H9 (cell line): ENCODE data around the gene SNPH. TPM values are rescaled to one million over a fixed set of nuclear protein-coding genes. Genes with fewer than 3 reads are reported as not detected.

ENCODE experiments used
- DNase-seq: peaks from one replicate; pipeline ENCODE4 v3.0.0-alpha.2; 2017
- H2AFZ ChIP-seq: one replicate; pipeline ENCODE4 v1.6.1; 2013; ENCODE audit warnings: mild to moderate bottlenecking, low read length, control low read depth, moderate library complexity
- H2AK5ac ChIP-seq: 2 replicates; pipeline ENCODE4 v1.6.1; 2013; ENCODE audit warnings: low read length, control low read depth, mixed read lengths; ENCODE audit not compliant: insufficient read length
- H2BK120ac ChIP-seq: one replicate; pipeline ENCODE4 v1.6.1; 2013; ENCODE audit warnings: low read depth, mild to moderate bottlenecking, low read length, control low read depth, inconsistent platforms; ENCODE audit not compliant: poor library complexity, severe bottlenecking
- H2BK12ac ChIP-seq: 2 replicates; pipeline ENCODE4 v1.6.1; 2013; ENCODE audit warnings: low read length, control low read depth, mixed read lengths, low read depth; ENCODE audit not compliant: insufficient read length
- H2BK15ac ChIP-seq: 2 replicates; pipeline ENCODE4 v1.6.1; 2013; ENCODE audit warnings: low read depth, low read length, control low read depth
- H2BK20ac ChIP-seq: one replicate; pipeline ENCODE4 v1.6.1; 2013; ENCODE audit warnings: low read depth, mild to moderate bottlenecking, low read length, control low read depth, inconsistent platforms; ENCODE audit not compliant: poor library complexity, severe bottlenecking
- H2BK5ac ChIP-seq: 2 replicates; pipeline ENCODE4 v1.6.1; 2013; ENCODE audit warnings: low read length, control low read depth, mixed read lengths; ENCODE audit not compliant: insufficient read length
- H3K14ac ChIP-seq: 2 replicates; pipeline ENCODE4 v1.6.1; 2013; ENCODE audit warnings: low read length, control low read depth; ENCODE audit not compliant: insufficient read depth
- H3K18ac ChIP-seq: 2 replicates; pipeline ENCODE4 v1.6.1; 2013; ENCODE audit warnings: low read depth, mild to moderate bottlenecking, mixed read lengths, low read length, control low read depth; ENCODE audit not compliant: insufficient read length
- H3K23ac ChIP-seq: 2 replicates; pipeline ENCODE4 v1.6.1; 2013; ENCODE audit warnings: low read length, control low read depth, mixed read lengths, low read depth; ENCODE audit not compliant: insufficient read length
- H3K23me2 ChIP-seq: 2 replicates; pipeline ENCODE4 v1.6.1; 2013; ENCODE audit warnings: low read depth, mild to moderate bottlenecking, mixed read lengths, low read length, control low read depth; ENCODE audit not compliant: insufficient read length, poor library complexity, severe bottlenecking
- H3K27ac ChIP-seq: 2 replicates; pipeline ENCODE4 v1.5.1; 2013; ENCODE audit warnings: low read length, control low read depth, mixed read lengths, low read depth; ENCODE audit not compliant: insufficient read length
- H3K27me3 ChIP-seq: 2 replicates; pipeline ENCODE4 v1.6.1; 2013; ENCODE audit warnings: low read length, control low read depth, inconsistent platforms; ENCODE audit not compliant: insufficient read depth
- H3K4ac ChIP-seq: 2 replicates; pipeline ENCODE4 v1.6.1; 2013; ENCODE audit warnings: low read depth, mild to moderate bottlenecking, control low read depth, inconsistent platforms, low read length, moderate library complexity
- H3K4me1 ChIP-seq: 2 replicates; pipeline ENCODE4 v1.6.1; 2013; ENCODE audit warnings: low read length, control low read depth, inconsistent platforms; ENCODE audit not compliant: insufficient read depth
- H3K4me2 ChIP-seq: 2 replicates; pipeline ENCODE4 v1.6.1; 2013; ENCODE audit warnings: low read length, control low read depth, mixed read lengths; ENCODE audit not compliant: insufficient read length, insufficient read depth
- H3K56ac ChIP-seq: 2 replicates; pipeline ENCODE4 v1.6.1; 2013; ENCODE audit warnings: low read depth, mild to moderate bottlenecking, mixed read lengths, low read length, control low read depth; ENCODE audit not compliant: insufficient read length
- H3K79me1 ChIP-seq: 2 replicates; pipeline ENCODE4 v1.6.1; 2013; ENCODE audit warnings: low read depth, mild to moderate bottlenecking, moderate library complexity, low read length, control low read depth, inconsistent platforms; ENCODE audit not compliant: insufficient read depth, poor library complexity, severe bottlenecking
- H3K79me2 ChIP-seq: 2 replicates; pipeline ENCODE4 v1.6.1; 2013; ENCODE audit warnings: low read length, control low read depth, inconsistent platforms; ENCODE audit not compliant: insufficient read depth
- H3K9ac ChIP-seq: 2 replicates; pipeline ENCODE4 v1.6.1; 2013; ENCODE audit warnings: low read length, control low read depth, mixed read lengths; ENCODE audit not compliant: insufficient read length; ENCODE audit errors: extremely low read depth
- H3K9me3 ChIP-seq: one replicate; pipeline ENCODE4 v1.6.1; 2013; ENCODE audit warnings: low read depth, low read length, inconsistent platforms; ENCODE audit not compliant: control insufficient read depth
- H3T11ph ChIP-seq: one replicate; pipeline ENCODE4 v1.6.1; 2013; ENCODE audit warnings: mild to moderate bottlenecking, low read length, control low read depth, inconsistent platforms
- H4K20me1 ChIP-seq: one replicate; pipeline ENCODE4 v1.6.1; 2013; ENCODE audit not compliant: control insufficient read depth, insufficient read length, insufficient read depth
- H4K5ac ChIP-seq: 2 replicates; pipeline ENCODE4 v1.6.1; 2013; ENCODE audit warnings: low read depth, mild to moderate bottlenecking, mixed read lengths, low read length, control low read depth; ENCODE audit not compliant: insufficient read length
- H4K8ac ChIP-seq: replicated peaks from 2 replicates; pipeline ENCODE4 v1.6.1; 2013; ENCODE audit warnings: low read length, control low read depth, mixed read lengths, low read depth; ENCODE audit not compliant: insufficient read length
- H4K91ac ChIP-seq: 2 replicates; pipeline ENCODE4 v1.6.1; 2013; ENCODE audit warnings: low read depth, mild to moderate bottlenecking, moderate library complexity, mixed read lengths, low read length, control low read depth; ENCODE audit not compliant: insufficient read length
- H3K27ac Mint-ChIP-seq, 3 experiments: 2 replicates in 2 of 3; 3 replicates in 1 of 3; pipeline ENCODE4 v1.8.0; 2020 to 2021; ENCODE audit warnings: mixed read lengths in 3 of 3, mild to moderate bottlenecking in 1 of 3, moderate library complexity in 1 of 3
- H3K27me3 Mint-ChIP-seq: 2 replicates; pipeline ENCODE4 v1.8.0; 2021; ENCODE audit warnings: low read depth, mild to moderate bottlenecking, moderate library complexity, mixed read lengths
- H3K36me3 Mint-ChIP-seq, 3 experiments: 2 replicates in 2 of 3; 3 replicates in 1 of 3; pipeline ENCODE4 v1.8.0; 2020 to 2021; ENCODE audit warnings: low read depth in 3 of 3, mixed read lengths in 3 of 3; ENCODE audit not compliant: insufficient read depth in 1 of 3
- H3K4me1 Mint-ChIP-seq, 2 experiments: 2 replicates each; pipeline ENCODE4 v1.8.0; 2020; ENCODE audit warnings: mixed read lengths in 2 of 2
- H3K4me3 Mint-ChIP-seq, 2 experiments: 2 replicates in 1 of 2; 3 replicates in 1 of 2; pipeline ENCODE4 v1.8.0; 2020 to 2021; ENCODE audit warnings: mild to moderate bottlenecking in 2 of 2, mixed read lengths in 2 of 2, moderate library complexity in 1 of 2
- H3K9me3 Mint-ChIP-seq, 2 experiments: 2 replicates in 1 of 2; 3 replicates in 1 of 2; pipeline ENCODE4 v1.8.0; 2020; ENCODE audit warnings: mild to moderate bottlenecking in 2 of 2, mixed read lengths in 2 of 2, moderate library complexity in 1 of 2
- WGBS: extraction: QIAGEN DNeasy Blood & Tissue Kit; methylation state at CpG from one replicate; pipeline ENCODE4 v1.1.7; 2013; ENCODE audit warnings: missing lambda C conversion rate, low lambda C conversion rate, mixed read lengths; ENCODE audit not compliant: insufficient read length; ENCODE audit errors: extremely low coverage; 5-methylcytosine and 5-hydroxymethylcytosine counted together
- total RNA-seq: library from RNA; stranded (reverse); gene quantifications from 2 replicates; pipeline ENCODE4 v1.2.1, GENCODE V29; 2021
- TF ChIP-seq, protein P1 (sequence below): fragments of 200-600 bp; sonication (generic); conservative IDR thresholded peaks from 3 replicates; pipeline ENCODE4 v1.8.0; 2021; ENCODE audit warnings: antibody characterized with exemption, mild to moderate bottlenecking

The SNPH gene
- total RNA-seq, 1 experiment from 2014 or later, result 1.8 TPM

DNA sequence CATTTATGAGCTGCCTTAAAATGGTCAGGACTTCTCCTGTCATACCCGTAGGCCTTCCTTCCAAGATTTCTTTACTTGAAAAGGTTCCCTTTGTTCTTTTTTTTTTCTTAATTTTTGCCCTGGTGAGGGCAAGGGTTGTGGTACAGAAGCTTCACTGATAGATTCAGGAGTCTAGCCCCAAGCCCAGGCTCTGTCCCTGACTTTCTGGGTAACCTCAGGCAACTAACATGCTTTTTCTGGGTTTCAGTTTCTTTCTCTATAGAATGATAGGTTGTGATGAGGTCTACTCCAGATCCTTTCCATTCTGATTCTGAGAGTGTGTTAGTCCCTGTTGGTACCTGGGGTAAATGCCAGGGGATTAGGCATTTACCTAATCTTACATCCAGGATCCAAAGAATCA lies 21.2 kb downstream of the SNPH start:
- Mint-ChIP-seq H3K4me1 (peaks cover 2 to 11% of the 10 kb centered on the region in 2 experiments; a peak in 3 of 4 replicates), H3K4me3 (no peak overlapping the region), H3K9me3 (no peaks in the 10 kb centered on the region), H3K36me3 (no peaks in the 10 kb centered on the region), H3K27me3 (peaks cover 10% of the 10 kb centered on the region), H3K27ac (no peak overlapping the region)
- DNase-seq, result no peak
- Histone ChIP-seq H3K4me2 (no peak overlapping the region), H2BK5ac (no peak overlapping the region), H3K4me1 (no peaks in the 10 kb centered on the region), H3K18ac (no peak overlapping the region), H3K79me1 (no peaks in the 10 kb centered on the region), H4K8ac (no peak overlapping the region), H3K27me3 (no peaks in the 10 kb centered on the region), H2AK5ac (no peak overlapping the region), H3K4ac (no peak overlapping the region), H2BK120ac (no peak overlapping the region), H2BK20ac (no peak overlapping the region), H3K14ac (no peak overlapping the region), H4K20me1 (no peaks in the 10 kb centered on the region), H3K56ac (no peak overlapping the region), H3T11ph (no peak overlapping the region), H2BK12ac (no peak overlapping the region), H3K27ac (no peak overlapping the region), H3K23me2 (no peaks in the 10 kb centered on the region), H3K9me3 (no peaks in the 10 kb centered on the region), H3K23ac (no peak overlapping the region), H3K9ac (no peak overlapping the region), H4K5ac (no peak overlapping the region), H2BK15ac (no peak overlapping the region), H3K79me2 (no peaks in the 10 kb centered on the region), H2AFZ (no peak overlapping the region), H4K91ac (no peak overlapping the region)
- no CpG with 5 or more reads among the region's 1 CpG for WGBS
- TF ChIP-seq, protein P1, sequence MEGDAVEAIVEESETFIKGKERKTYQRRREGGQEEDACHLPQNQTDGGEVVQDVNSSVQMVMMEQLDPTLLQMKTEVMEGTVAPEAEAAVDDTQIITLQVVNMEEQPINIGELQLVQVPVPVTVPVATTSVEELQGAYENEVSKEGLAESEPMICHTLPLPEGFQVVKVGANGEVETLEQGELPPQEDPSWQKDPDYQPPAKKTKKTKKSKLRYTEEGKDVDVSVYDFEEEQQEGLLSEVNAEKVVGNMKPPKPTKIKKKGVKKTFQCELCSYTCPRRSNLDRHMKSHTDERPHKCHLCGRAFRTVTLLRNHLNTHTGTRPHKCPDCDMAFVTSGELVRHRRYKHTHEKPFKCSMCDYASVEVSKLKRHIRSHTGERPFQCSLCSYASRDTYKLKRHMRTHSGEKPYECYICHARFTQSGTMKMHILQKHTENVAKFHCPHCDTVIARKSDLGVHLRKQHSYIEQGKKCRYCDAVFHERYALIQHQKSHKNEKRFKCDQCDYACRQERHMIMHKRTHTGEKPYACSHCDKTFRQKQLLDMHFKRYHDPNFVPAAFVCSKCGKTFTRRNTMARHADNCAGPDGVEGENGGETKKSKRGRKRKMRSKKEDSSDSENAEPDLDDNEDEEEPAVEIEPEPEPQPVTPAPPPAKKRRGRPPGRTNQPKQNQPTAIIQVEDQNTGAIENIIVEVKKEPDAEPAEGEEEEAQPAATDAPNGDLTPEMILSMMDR, result no peak
